ENCODE measurements around the gene DOCK1. TPM values are rescaled to one million over a fixed set of nuclear protein-coding genes. Genes with fewer than 3 reads are reported as not detected.

Gene DOCK1
- polyA plus RNA-seq, 10 donors, result 29.4 to 45.4 (median 34.4) TPM

DNA sequence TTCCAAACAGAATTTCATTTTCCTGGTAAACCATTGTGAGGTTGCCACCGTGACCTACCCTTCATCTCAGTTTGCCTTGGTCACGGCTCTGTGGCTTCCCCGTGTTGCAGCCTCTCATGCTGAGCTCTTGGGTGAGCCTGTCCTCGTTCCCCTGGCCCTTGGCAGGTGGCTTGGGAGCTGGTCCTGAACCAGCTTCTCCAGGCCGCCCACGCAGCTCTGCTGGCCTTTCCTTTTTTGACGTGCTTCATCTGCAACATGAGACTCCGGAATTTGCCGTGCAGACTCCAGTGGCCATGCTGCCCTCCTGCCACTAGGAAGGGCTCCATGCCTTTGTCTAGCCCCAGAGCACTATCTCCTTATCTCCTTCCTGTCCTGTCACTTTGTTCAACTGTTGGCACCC, 550.9 kb downstream of the DOCK1 start:
- no peak for DNase-seq

- no peak for DNase-seq
Observed at GRCh38 chr10:127458016-127458810, 553.0 kb downstream of the DOCK1 start.

DNA sequence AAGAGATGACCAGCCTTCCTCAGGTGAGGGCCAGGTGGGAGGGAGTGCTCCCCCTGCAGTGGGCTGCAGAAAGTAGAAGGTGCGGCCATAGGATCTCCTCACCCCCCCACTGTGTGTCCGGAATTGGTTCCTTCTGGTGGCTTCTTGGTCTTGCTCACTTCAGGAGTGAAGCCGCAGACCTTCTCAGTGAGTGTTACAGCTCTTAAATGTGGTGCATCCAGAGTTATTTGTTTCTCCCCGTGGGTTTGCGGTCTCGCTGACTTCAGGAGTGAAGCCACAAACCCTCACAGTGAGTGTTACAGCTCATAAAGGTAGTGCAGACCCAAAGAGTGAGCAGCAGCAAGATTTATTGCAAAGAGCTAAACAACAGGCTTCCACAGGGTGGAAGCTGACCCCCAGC, 553.6 kb downstream of the DOCK1 start:
- no peak for DNase-seq

DNA sequence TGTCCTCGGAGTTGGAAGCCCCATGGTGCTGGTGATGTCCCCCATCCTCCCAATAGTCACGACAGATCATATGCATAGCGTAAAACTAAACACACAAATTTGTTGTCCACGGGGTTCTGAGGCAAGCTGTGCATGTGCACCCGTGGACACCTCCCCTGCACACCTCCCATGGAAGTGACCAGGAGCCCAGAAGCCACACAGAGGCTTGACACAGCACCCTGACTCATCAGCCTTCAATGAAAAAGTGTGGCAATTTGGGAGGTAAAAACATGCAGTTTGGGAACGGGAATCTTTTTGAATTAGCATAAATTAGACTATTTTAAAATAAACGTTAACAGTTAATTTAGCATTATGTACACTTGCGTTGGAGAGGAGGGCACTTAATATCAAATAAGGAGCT, 554.7 kb downstream of the DOCK1 start:
- no peak for DNase-seq

DNA sequence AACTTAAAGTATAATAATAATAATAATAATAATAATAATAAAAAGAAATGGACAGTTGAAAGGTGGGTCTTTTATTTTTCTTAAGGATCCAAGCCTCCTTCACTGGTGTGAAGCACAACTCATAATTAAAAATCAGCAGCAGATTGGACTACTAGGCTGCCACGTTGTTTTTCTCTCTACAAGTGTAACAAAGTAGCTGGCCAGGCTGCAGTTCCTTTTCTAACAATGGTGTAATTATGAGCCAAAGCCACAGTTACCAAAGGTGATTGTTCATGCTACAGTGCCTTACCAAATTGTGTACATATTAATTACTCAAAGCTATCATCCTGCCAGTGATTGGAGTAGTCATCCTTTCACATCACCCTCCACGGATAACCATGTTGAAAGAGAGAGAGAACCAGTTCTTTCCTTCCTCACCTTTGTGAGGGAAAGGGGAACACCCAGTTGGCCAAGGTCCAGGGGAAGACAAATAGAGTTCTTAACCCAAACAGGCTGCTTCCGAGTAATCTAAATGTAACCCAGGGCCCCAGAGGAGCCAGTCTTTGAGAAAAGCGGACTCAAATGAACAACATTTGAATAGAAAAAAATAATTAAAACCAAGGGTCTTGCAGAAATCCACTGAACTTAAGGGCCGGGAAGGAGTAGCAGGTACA, 557.5 kb downstream of the DOCK1 start:
- no peak for DNase-seq

GRCh38 chr10:127463548-127463947, 558.3 kb downstream of the DOCK1 start:
- DNase-seq, result no peak

- no peak for DNase-seq
Observed at GRCh38 chr10:127464561-127464960, 559.3 kb downstream of the DOCK1 start.

- DNase-seq, result no peak
Observed at GRCh38 chr10:127467811-127468210, 562.6 kb downstream of the DOCK1 start.

GRCh38 chr10:127468632-127469031, 563.4 kb downstream of the DOCK1 start:
- DNase-seq, result no peak

DNA sequence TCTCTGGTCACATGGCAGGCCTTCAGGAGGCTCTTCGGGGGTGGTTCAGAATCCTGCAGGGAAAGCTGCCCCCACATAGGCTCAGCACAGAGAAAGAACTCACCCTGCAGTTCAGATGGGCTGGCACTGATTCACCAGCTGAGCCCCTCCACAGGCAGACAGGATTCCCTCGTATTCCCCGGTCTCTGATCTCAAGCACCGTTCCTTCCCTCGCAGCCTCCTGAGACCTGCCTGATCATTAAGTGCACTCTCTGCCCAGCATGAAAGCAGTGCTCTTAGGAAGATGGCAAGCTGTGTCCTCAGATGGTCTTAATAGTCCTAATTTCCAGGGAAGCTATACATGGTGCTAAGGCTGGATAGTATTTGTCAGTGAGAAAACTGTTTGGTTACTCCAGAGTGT, 565.7 kb downstream of the DOCK1 start:
- no peak for DNase-seq

- DNase-seq, result no peak
Observed at GRCh38 chr10:127472976-127473375, 567.7 kb downstream of the DOCK1 start.

- DNase-seq, result no peak
Observed at GRCh38 chr10:127474501-127474900, 569.3 kb downstream of the DOCK1 start.

- peak in 2 of 3 donors; percentile 8 to 14 for DNase-seq
Observed at GRCh38 chr10:127485153-127485857, 580.1 kb downstream of the DOCK1 start.

DNA sequence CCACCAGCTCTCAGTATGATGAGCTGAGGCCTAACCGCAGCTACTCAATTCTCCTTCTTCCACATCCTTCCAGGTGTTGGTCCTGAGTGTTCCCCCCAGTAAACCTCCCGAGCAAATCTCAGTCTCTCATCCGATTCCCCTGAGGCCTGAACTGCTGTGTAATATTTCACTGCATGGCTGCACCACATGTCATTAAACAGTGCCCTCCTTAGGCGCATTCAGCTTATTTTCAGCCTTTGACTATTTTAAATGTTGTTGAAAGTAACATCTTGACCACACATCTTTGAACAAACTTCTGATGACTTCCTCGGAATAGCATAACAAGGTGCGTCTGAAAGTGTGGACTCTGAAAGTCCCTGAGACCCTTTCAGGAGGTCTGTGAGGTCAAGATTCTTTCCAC, 581.1 kb downstream of the DOCK1 start:
- no peak for DNase-seq

- no peak for DNase-seq
Observed at GRCh38 chr10:127492607-127493250, 587.5 kb downstream of the DOCK1 start.

DNA sequence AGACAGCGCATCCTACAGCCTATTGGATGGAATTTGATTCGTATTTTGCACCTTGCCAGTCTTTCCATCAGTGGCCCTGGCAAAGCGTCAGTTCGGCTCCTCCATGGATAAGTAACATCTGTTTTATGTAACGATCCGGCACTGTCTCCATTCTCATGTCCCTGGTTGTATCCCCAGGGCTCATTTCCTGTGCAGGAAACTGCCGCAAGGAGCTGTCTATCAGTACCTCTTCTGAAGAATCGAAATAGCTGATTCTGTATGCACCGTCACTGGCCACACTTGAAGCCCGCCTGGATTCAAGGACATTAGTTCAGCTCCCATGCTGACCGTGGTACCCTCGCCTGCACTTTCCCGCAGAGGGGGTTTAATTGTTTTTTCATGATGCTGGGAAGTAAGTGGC, 590.8 kb downstream of the DOCK1 start:
- peak in 1 of 3 donors; percentile 23 for DNase-seq

DNA sequence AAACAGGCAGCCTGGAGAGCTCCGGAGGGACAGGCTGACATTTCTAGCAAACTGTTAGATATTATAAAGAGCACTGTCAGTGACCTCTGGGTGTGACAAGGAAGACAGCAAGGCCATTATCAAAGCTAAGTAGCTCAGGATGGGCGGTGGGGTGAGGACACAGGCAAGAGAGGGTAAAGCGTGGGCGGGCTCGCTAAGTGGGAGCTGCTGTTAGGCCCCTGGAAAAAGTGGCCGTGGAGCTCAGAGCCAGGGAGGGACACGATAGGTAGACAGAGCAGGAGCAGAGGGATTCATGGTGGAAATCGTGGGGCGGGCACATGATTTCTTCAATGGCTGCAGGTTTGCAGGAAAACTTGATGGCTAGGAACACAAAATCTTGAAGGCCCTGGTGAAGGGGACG, 592.5 kb downstream of the DOCK1 start:
- no peak for DNase-seq

DNA sequence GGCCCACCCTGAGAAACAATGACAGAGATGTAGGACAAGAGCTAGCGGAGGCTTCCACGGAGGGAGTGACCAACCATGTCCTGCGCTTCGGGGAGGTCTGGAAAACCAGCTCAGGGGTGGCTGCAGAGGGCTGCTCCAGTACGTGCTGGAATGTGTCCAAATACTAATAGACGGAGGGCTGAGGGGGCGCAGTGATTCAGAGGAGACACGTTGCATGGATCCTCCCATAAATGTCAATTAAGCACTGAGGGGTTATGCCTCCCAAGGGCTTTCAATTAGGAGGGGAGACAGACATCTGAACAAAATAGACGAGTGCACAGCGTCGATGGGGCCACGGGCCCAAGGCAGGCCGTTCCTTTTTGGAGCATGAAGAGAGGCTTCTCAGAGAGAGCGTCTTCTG, 592.9 kb downstream of the DOCK1 start:
- DNase-seq, result no peak

DNA sequence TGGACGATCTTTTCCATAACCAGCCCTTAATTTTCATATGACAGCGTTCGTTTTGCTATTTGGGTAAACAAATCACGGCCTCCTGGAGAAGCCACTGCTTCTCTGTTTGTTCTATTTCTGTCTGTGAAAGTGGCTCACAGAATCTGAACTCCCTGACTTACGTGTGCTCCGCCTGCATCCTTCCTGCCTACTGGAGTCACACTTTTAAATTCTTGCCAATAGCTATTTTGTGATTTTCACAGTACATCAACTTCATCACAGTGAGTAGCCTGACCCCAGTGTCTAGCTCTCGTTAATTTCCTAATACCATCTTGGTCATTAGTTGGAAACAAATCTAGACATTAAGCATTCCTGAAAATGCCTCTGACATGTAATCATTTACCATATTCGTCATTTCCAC, 594.9 kb downstream of the DOCK1 start:
- no peak for DNase-seq

All from muscle of back (tissue), 11 donors.